Testis (tissue), 2 donors: ENCODE data around the gene IL4I1.

Source experiments
- CTCF ChIP-seq, 3 experiments: fragments of 450-650 bp in 2 of 3; fragments of 200-600 bp in 1 of 3; sonication (generic) in 1 of 3; IDR thresholded peaks; one replicate each; pipeline ENCODE4 v1.5.1; 2016 to 2019; ENCODE audit warnings: antibody characterized with exemption in 3 of 3, mild to moderate bottlenecking in 2 of 3, moderate library complexity in 1 of 3
- POLR2A ChIP-seq: fragments of 450-650 bp; IDR thresholded peaks from one replicate; pipeline ENCODE4 v1.6.1; 2017; ENCODE audit warnings: antibody characterized with exemption, mild to moderate bottlenecking, moderate library complexity

- TF ChIP-seq CTCF (IDR thresholded peaks at IDR 0.05) (no peak), POLR2A (no peak)
These were observed 36.0 kb upstream of the IL4I1 start for GRCh38 chr19:49932731-49933131.
